Stomach (tissue), 9 donors: Measurements from ENCODE around the gene LRMDA. TPM values are rescaled to one million over a fixed set of nuclear protein-coding genes. Genes with fewer than 3 reads are reported as not detected.

ENCODE experiments used
- DNase-seq, 2 donors: peaks; one replicate each; pipeline versions ENCODE4 v3.0.0 to v3.0.0-alpha.2; 2013 to 2019
- H3K27ac ChIP-seq, 5 donors: fragments of 200-600 bp in 4 of 5; sonication (generic) in 4 of 5; one replicate each; pipeline ENCODE4 v1.5.1; 2013 to 2019; ENCODE audit warnings: mild to moderate bottlenecking in 1 of 5, moderate library complexity in 1 of 5
- H3K27me3 ChIP-seq, 3 donors: fragments of 200-600 bp; sonication (generic); one replicate each; pipeline ENCODE4 v1.5.1; 2017 to 2019; ENCODE audit warnings: mixed run types in 1 of 3
- H3K36me3 ChIP-seq, 4 donors: fragments of 200-600 bp; sonication (generic); 1 replicate in 3 of 4; 2 replicates in 1 of 4; pipeline ENCODE4 v1.5.1; 2016 to 2019
- H3K4me1 ChIP-seq, 4 donors: fragments of 200-600 bp; sonication (generic); one replicate each; pipeline ENCODE4 v1.5.1; 2016 to 2019
- H3K4me3 ChIP-seq, 4 donors: fragments of 200-600 bp; sonication (generic) in 3 of 4; one replicate each; pipeline ENCODE4 v1.5.1; 2016 to 2019; ENCODE audit warnings: mild to moderate bottlenecking in 1 of 4
- H3K9me3 ChIP-seq, 4 donors: fragments of 200-600 bp; sonication (generic); one replicate each; pipeline ENCODE4 v1.5.1; 2016 to 2019
- CTCF ChIP-seq, 7 experiments: fragments of 450-650 bp in 4 of 7; fragments of 200-600 bp in 3 of 7; sonication (generic) in 3 of 7; IDR thresholded peaks; one replicate each; pipeline ENCODE4 v1.5.1; 2016 to 2019; ENCODE audit warnings: antibody characterized with exemption in 7 of 7, control low read depth in 2 of 7, mild to moderate bottlenecking in 1 of 7
- EP300 ChIP-seq: sonication (generic); formaldehyde crosslinking; IDR thresholded peaks from one replicate; pipeline ENCODE4 v1.6.1; 2017; ENCODE audit warnings: antibody characterized with exemption
- POLR2A ChIP-seq, 4 donors: fragments of 450-650 bp; IDR thresholded peaks; one replicate each; pipeline ENCODE4 v1.6.1; 2016; ENCODE audit warnings: antibody characterized with exemption in 4 of 4, control low read depth in 2 of 4, mild to moderate bottlenecking in 1 of 4, moderate library complexity in 1 of 4
- POLR2AphosphoS5 ChIP-seq, 3 donors: sonication (generic); formaldehyde crosslinking; IDR thresholded peaks; one replicate each; pipeline ENCODE4 v1.6.1; 2016; ENCODE audit warnings: antibody characterized with exemption in 3 of 3
- whole genome bisulfite sequencing, 5 donors: extraction: QIAGEN DNeasy Blood & Tissue Kit in 3 of 5; methylation state at CpG; one replicate each; pipeline versions ENCODE4 v1.1.5 to v1.1.7; 2013 to 2018; 5-methylcytosine and 5-hydroxymethylcytosine counted together
- intact Hi-C: fragments of 100-400 bp; cut with DNase I; formaldehyde crosslinking; loops from one replicate; pipeline ENCODE4 v1.15.1; 2023; ENCODE audit warnings: low total_unique reads
- polyA plus RNA-seq, 3 donors: library from polyadenylated mRNA; stranded (reverse); fragments of 200-250 nt; gene quantifications; one replicate each; pipeline ENCODE4 v1.2.3, GENCODE V29; 2013
- total RNA-seq, 5 donors: library from RNA; depleted of rRNA; stranded (reverse); fragments of >200 nt; gene quantifications; one replicate each; pipeline versions ENCODE4 v1.1.0 to v1.2.3, GENCODE V29; 2014 to 2016
- donor health status: healthy with polysubstance abuse.
- donor health status: Bipolar disorder and iron deficiency.
- donor health status: healthy.

The LRMDA gene
- total and polyA plus RNA-seq, 8 donors, result 1.3 to 30.2 (median 13.6) TPM; not detected in 1

DNA sequence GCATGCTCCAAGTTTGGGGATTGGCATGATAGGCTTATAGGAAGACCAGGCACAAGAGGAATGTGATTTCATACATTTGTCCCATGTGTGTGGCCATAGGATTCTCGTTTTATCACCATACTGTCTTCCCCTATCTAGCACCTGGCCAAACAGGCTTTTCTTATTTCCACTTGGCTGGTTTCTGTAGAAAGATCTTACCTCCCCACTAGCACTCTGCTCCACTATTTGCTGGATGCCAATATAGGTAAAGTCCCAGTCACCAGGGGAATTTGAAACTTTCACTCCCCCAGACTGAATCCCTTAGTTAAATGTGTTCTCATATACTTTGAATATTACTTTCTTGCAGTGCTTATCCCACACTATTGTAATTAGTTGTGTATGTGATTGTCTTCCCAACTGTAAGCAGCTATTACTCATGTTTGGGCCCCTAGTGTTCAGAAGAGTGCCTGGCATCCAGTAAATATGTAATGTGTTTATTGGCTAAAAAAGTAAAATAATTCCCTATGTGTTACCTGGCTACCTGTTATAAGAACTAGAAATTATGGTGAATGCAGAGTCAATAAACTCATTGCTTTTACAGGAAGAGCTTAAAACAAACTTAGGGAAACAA lies 109.0 kb downstream of the LRMDA start:
- Histone ChIP-seq H3K4me3 (no peak overlapping the region), H3K36me3 (no peaks in the 10 kb centered on the region), H3K27me3 (no peaks in the 10 kb centered on the region), H3K27ac (no peak overlapping the region), H3K9me3 (no peaks in the 10 kb centered on the region), H3K4me1 (peaks cover 0 to 38% (median 10%) of the 10 kb centered on the region in 4 donors)
- WGBS, 5 donors, result 70 to 93% (median 82%) methylated on average over 1 of the region's 1 CpG
- TF ChIP-seq EP300 (no peak), POLR2A (IDR thresholded peaks at IDR 0.05) (no peak), CTCF (IDR thresholded peaks at IDR 0.05) (no peak), POLR2AphosphoS5 (IDR thresholded peaks at IDR 0.05) (no peak)
- intact Hi-C loops, result no loop called here
- no peak for DNase-seq

DNA sequence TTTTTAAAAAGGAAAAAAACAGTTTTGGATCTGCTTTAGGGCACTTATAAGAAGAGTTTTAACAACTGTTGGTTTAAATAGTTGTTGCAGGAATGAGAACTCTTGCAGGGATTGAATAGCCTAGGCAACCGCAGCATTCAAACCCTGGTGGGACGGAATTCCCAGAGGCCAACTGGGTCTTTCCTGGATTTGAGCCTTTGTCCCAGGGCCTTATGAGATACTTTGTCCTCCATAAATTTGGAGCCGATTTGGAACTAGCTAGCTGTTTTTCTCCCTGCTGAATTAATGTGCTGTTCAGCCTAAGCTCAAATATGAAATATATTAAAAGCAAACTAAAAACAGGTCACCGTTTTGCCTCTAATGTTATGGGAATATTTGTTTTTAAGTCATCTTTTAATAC lies 109.6 kb downstream of the LRMDA start:
- TF ChIP-seq POLR2AphosphoS5 (IDR thresholded peaks at IDR 0.05) (no peak), CTCF (IDR thresholded peaks at IDR 0.05) (no peak)
- intact Hi-C loops, result no loop called here
- Histone ChIP-seq H3K4me1 (peaks cover 0 to 38% (median 10%) of the 10 kb centered on the region in 4 donors), H3K36me3 (no peaks in the 10 kb centered on the region), H3K27ac (no peak overlapping the region), H3K4me3 (no peak overlapping the region), H3K9me3 (no peaks in the 10 kb centered on the region), H3K27me3 (no peaks in the 10 kb centered on the region)
- no peak for DNase-seq
- WGBS, 5 donors, result 72 to 90% (median 82%) methylated on average over 4 of the region's 4 CpGs

DNA sequence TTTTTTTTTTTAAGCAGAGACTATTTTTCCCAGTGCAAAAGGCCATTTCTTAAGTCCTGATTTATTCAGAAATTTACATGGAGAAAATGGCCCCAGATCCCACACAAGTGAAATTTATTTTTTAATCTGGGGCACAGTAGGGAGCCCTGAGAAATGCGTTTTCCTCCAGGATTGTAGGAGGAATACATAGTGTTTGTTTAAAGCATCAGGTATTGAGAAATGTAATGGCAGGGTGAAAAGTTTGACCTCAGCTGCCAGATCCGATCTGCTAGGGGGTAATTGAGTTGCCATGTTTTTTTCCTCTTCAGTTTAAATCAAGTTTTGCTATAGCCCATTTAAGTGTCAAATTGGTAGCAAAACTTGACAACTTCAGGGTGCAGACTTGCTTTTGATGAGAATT lies 110.0 kb downstream of the LRMDA start:
- whole genome bisulfite sequencing, 5 donors, result 65 to 87% (median 72%) methylated on average over 2 of the region's 2 CpGs
- intact Hi-C loops, result no loop called here
- no peaks in the 10 kb centered on the region for H3K27me3 ChIP-seq

GRCh38 chr10:75542084-75542483 lies 110.7 kb downstream of the LRMDA start:
- no peaks in the 10 kb centered on the region for H3K9me3 ChIP-seq
- TF ChIP-seq CTCF (IDR thresholded peaks at IDR 0.05), result no peak
- no peak for TF ChIP-seq POLR2AphosphoS5 (IDR thresholded peaks at IDR 0.05)
- TF ChIP-seq POLR2A (IDR thresholded peaks at IDR 0.05), result no peak
- no peak for TF ChIP-seq EP300
- DNase-seq, result peak in 1 of 2 donors; percentile 15
- intact Hi-C loops, result no loop called here
- no peaks in the 10 kb centered on the region for H3K36me3 ChIP-seq
- 58 to 76% (median 67%) methylated on average over 2 of the region's 2 CpGs for WGBS, 5 donors
- no peak overlapping the region for H3K27ac ChIP-seq
- no peak overlapping the region for H3K4me3 ChIP-seq
- peaks cover 0 to 38% (median 12%) of the 10 kb centered on the region in 4 donors for H3K4me1 ChIP-seq
- no peaks in the 10 kb centered on the region for H3K27me3 ChIP-seq

More for the DNA sequence above, 110.0 kb downstream of the LRMDA start:
- TF ChIP-seq POLR2A (IDR thresholded peaks at IDR 0.05) (no peak), POLR2AphosphoS5 (IDR thresholded peaks at IDR 0.05) (no peak), EP300 (no peak), CTCF (IDR thresholded peaks at IDR 0.05) (no peak)
- Histone ChIP-seq H3K9me3 (no peaks in the 10 kb centered on the region), H3K4me3 (no peak overlapping the region), H3K4me1 (peaks cover 0 to 38% (median 10%) of the 10 kb centered on the region in 4 donors), H3K27ac (no peak overlapping the region), H3K36me3 (no peaks in the 10 kb centered on the region)
- no peak for DNase-seq
